Measurements from ENCODE around the gene CENPU. TPM values are rescaled to one million over a fixed set of nuclear protein-coding genes. Genes with fewer than 3 reads are reported as not detected.

The CENPU gene
- total and polyA plus RNA-seq, 2 of the 8 experiments (the other 6 are each of a cell fraction or from before 2014, with no cell fraction given) = 32.1 to 122 TPM

GRCh38 chr4:184668096-184668495 is 65.8 kb downstream of the CENPU start:
- no peaks in the 10 kb centered on the region for H3K9me3 ChIP-seq (ENCODE audit: insufficient read depth in 2 of 2, low read depth in 1 of 2, low read length in 1 of 2)
- no peaks in the 10 kb centered on the region; a peak in 1 of 8 replicates for H3K36me3 ChIP-seq (ENCODE audit: control insufficient read depth in 2 of 4, insufficient read depth in 4 of 4, low read length in 3 of 4)
- no peak overlapping the region for H3K27ac ChIP-seq (ENCODE audit: low read depth, low read length)
- no peak overlapping the region for H3K4ac ChIP-seq (replicated peaks; ENCODE audit: insufficient read length, low read depth, low read length)
- TF ChIP-seq CBX5 (IDR thresholded peaks at IDR 0.05; ENCODE audit: low read depth, low read length) (no peak), ZNF274 (IDR thresholded peaks at IDR 0.05; ENCODE audit: borderline replicate concordance, extremely low read depth, low read length) (no peak), TEAD4 (IDR thresholded peaks at IDR 0.05; ENCODE audit: low read depth, low read length) (no peak), TAF7 (optimal IDR thresholded peaks at IDR 0.05; ENCODE audit: borderline replicate concordance, low read depth, low read length) (no peak), GTF2F1 (IDR thresholded peaks at IDR 0.05; ENCODE audit: borderline replicate concordance, low read depth, low read length) (no peak), CREB1 (IDR thresholded peaks at IDR 0.05) (no peak), NRF1 (IDR thresholded peaks at IDR 0.05; ENCODE audit: low read depth, low read length) (no peak), MAFK (IDR thresholded peaks at IDR 0.05; ENCODE audit: low read depth, low read length) (no peak)
- H2AK5ac ChIP-seq (ENCODE audit: low read depth, low read length) = no peak overlapping the region
- H2BK15ac ChIP-seq (ENCODE audit: low read length) = no peak overlapping the region
- no peaks in the 10 kb centered on the region for H4K20me1 ChIP-seq (replicated peaks in 1 of 2; ENCODE audit: control insufficient read depth in 1 of 2, insufficient read depth in 2 of 2, low read length in 2 of 2)
- H3K4me1 ChIP-seq (replicated peaks in 1 of 4; ENCODE audit: control insufficient read depth in 3 of 4, insufficient read depth in 4 of 4, low read length in 3 of 4) = no peaks in the 10 kb centered on the region
- no peaks in the 10 kb centered on the region for H3K79me1 ChIP-seq (ENCODE audit: low read depth, low read length)
- no peak overlapping the region for H3K4me3 ChIP-seq (ENCODE audit: extremely low read depth in 1 of 4, insufficient read depth in 2 of 4, low read depth in 3 of 4, low read length in 4 of 4)
- no peak overlapping the region for H2BK12ac ChIP-seq (ENCODE audit: low read depth, low read length)
- H2AFZ ChIP-seq (ENCODE audit: low read length) = no peak overlapping the region
- DNase-seq (ENCODE audit: low read depth in 1 of 2, low spot score in 2 of 2) (no peak), FAIRE-seq (no peak)
- no peaks in the 10 kb centered on the region for H3K23me2 ChIP-seq (ENCODE audit: low read depth, low read length)
- H4K8ac ChIP-seq (ENCODE audit: extremely low read depth, insufficient read depth, low read length) = no peak overlapping the region
- CTCF ChIA-PET (ENCODE audit: partially characterized antibody) = no interaction called here
- peak overlapping the region; percentile 31 for H3K14ac ChIP-seq (ENCODE audit: insufficient read length)
- no peak overlapping the region for H2BK5ac ChIP-seq (ENCODE audit: low read depth, low read length)
- no peak overlapping the region for H3K4me2 ChIP-seq (ENCODE audit: insufficient read depth in 1 of 2, low read depth in 2 of 2, low read length in 2 of 2)
- H3K79me2 ChIP-seq (ENCODE audit: control insufficient read depth in 1 of 2, insufficient read depth in 2 of 2, low read length in 2 of 2) = no peaks in the 10 kb centered on the region
- no peak overlapping the region for H3K56ac ChIP-seq (replicated peaks; ENCODE audit: insufficient read length, low read depth, low read length)
- 94% methylated on average over 9 of the region's 9 CpGs; no CpG with 5 or more reads in 1 of the 2 experiments for WGBS, 2 experiments (ENCODE audit: extremely low coverage in 1 of 2, insufficient coverage in 1 of 2, insufficient read length in 1 of 2, insufficient replicate concordance in 2 of 2, low coverage in 1 of 2, low lambda C conversion rate in 2 of 2, missing lambda C conversion rate in 1 of 2)
- no peak overlapping the region for H4K91ac ChIP-seq (replicated peaks; ENCODE audit: insufficient read length, low read length)
- H3K9ac ChIP-seq (replicated peaks in 1 of 4; ENCODE audit: extremely low read depth in 1 of 4, low read depth in 3 of 4, low read length in 3 of 4) = no peak overlapping the region
- no peak overlapping the region for H2BK120ac ChIP-seq (replicated peaks; ENCODE audit: low read depth, low read length)
- POLR2A ChIA-PET (ENCODE audit: partially characterized antibody) = interaction anchor here (0.9 kb wide), 1 partner anchor 29 kb away, joined by 3 read pairs; no protein-coding TSS in a partner anchor
- no peak overlapping the region for H3K23ac ChIP-seq (ENCODE audit: insufficient read length)
- no peaks in the 10 kb centered on the region for H3K27me3 ChIP-seq (replicated peaks in 1 of 4; ENCODE audit: control insufficient read depth in 3 of 4, extremely low read depth in 1 of 4, insufficient read depth in 3 of 4, low read length in 3 of 4)
- H4K5ac ChIP-seq (ENCODE audit: insufficient read length, low read depth, low read length) = no peak overlapping the region
- H2BK20ac ChIP-seq (ENCODE audit: low read length) = no peak overlapping the region
- no peak overlapping the region for H3K18ac ChIP-seq (ENCODE audit: extremely low read depth, low read length)

All from H1 (cell line).